Testis (tissue), 2 donors: ENCODE measurements around the gene DDOST.

Experiments used
- CTCF ChIP-seq, 3 experiments: fragments of 450-650 bp in 2 of 3; fragments of 200-600 bp in 1 of 3; sonication (generic) in 1 of 3; IDR thresholded peaks; one replicate each; pipeline ENCODE4 v1.5.1; 2016 to 2019; ENCODE audit warnings: antibody characterized with exemption in 3 of 3, mild to moderate bottlenecking in 2 of 3, moderate library complexity in 1 of 3
- POLR2A ChIP-seq: fragments of 450-650 bp; IDR thresholded peaks from one replicate; pipeline ENCODE4 v1.6.1; 2017; ENCODE audit warnings: antibody characterized with exemption, mild to moderate bottlenecking, moderate library complexity

- TF ChIP-seq CTCF (IDR thresholded peaks at IDR 0.05) (no peak), POLR2A (no peak)
Observed at GRCh38 chr1:20680269-20680668, 19.1 kb upstream of the DDOST start.
